Activated CD8-positive, alpha-beta memory T cell treated with anti-CD3 and anti-CD28 coated beads, Interleukin-2, amount 50 U/mL, for 24 hours (primary cell): ENCODE measurements around the gene B4GALT2.

Experiments
- DNase-seq: peaks from one replicate; pipeline ENCODE4 v3.0.0-alpha.2; 2020; ENCODE audit errors: extremely low read depth

B4GALT2 gene

GRCh38 chr1:43946236-43947060 is 32.6 kb upstream of the B4GALT2 start, which contains the start of gene IPO13:
Gene IPO13, plus strand, starts transcription at chr1:43946950. Its CDS starts 651 bp downstream, at chr1:43947601.
- DNase-seq = peak; percentile 84

- no peak for DNase-seq
Measured at GRCh38 chr1:43947061-43947873, 31.7 kb upstream of the B4GALT2 start.

DNA sequence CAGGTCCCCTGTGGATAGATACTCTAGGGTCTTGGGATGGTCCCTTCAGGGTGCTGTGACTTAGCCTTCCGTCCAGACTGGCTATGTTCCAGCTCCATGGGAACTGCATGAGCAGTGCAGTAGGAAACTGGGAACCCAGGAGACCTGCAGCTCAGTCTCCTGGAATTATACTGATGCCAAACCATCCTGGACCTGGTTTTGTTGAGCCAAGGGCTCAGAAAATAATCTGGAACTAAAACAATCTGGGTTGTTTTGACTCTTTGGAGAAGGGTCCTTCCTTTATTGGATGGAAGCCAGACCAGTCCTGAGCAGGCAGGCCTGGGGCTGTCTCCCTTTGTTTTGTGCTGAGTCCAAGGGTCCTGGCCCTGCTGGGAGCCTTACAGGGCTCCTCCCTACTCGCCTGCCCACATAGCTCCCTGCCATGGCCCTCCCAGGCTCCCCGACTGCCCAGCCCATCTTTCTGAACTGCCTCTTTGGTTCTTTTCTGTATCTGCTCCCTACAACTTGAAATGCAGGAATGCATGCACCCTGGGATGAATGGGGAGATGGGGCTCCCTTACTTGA is 31.1 kb upstream of the B4GALT2 start:
- no peak for DNase-seq

DNA sequence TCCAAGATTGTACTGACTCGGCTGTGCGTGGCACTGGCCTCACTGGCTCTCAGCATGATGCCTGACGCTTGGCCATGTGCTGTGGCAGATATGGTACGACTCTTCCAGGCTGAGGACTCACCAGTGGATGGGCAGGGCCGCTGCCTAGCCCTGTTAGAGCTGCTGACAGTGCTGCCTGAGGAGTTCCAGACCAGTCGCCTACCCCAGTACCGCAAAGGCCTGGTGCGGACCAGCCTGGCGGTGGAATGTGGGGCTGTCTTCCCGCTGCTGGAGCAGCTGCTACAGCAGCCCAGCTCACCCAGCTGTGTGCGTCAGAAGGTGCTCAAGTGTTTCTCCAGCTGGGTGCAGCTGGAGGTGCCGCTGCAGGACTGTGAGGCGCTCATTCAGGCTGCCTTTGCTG is 29.3 kb upstream of the B4GALT2 start:
- DNase-seq = no peak

DNA sequence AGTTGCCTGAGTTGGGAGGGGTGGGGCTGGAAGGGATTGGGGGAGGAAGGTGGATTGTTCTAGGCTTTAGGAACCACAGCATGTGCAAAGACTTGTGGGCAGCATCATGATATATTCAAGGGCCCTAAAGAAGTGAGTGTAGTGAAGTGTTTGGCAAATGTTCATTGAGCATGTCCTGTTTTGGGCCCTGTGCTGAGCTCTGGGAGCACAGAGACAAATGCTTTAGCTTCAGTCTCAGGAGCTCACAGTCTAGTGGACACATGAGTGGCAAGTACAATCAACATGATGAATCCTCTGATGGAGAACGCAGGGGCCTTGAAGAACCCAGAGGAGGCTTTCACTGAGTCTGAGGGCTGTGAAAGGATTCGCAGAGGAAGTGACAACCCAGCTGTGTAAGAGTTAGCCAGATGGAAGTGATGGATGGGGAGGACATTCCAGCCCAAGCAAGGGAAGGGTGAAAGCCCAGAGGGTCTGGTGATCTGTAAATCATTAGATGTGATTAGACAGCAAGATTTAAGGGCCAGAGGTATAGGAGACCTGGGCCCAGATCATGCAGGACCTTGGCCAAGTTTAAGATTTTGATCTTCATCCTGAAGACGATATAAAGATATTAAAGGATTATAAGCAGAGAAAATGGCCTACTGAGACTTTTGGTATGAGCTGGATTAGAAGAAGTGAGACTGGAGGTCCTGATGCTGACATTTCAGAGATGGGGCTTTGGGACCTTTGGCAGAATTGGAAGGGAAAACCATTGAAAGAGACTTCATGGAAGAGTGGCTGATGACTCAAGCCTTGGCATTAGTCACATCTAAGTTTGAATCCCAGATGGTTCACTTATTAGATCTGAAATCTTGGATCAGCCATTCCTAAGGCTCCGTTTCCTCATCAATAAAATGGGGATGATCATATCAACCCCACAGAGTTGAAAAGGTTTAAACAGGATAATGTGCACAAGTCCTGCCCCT is 27.7 kb upstream of the B4GALT2 start:
- DNase-seq = no peak

GRCh38 chr1:43952731-43953346 is 26.2 kb upstream of the B4GALT2 start:
- DNase-seq = no peak

DNA sequence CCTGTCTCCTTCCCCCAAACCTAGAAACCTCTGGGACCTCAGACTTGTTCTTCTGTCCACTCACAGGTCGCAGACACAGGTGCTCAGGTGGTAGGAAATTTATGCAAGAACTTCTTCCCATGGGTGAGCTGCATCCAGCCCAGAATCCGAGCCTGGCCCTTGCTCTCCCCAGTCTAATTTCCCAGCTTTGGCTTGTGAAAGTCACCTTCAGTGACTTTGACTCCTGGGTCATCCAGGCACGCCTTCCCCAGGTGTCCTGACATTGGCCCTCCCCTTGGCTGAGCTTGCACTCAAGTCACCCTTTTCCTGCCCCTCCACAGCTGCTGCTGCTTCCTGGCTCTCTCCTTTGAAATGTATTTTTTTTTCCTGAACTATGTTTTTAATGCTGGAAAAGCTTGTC is 25.6 kb upstream of the B4GALT2 start:
- no peak for DNase-seq

GRCh38 chr1:43954036-43954435 is 25.0 kb upstream of the B4GALT2 start:
- no peak for DNase-seq

DNA sequence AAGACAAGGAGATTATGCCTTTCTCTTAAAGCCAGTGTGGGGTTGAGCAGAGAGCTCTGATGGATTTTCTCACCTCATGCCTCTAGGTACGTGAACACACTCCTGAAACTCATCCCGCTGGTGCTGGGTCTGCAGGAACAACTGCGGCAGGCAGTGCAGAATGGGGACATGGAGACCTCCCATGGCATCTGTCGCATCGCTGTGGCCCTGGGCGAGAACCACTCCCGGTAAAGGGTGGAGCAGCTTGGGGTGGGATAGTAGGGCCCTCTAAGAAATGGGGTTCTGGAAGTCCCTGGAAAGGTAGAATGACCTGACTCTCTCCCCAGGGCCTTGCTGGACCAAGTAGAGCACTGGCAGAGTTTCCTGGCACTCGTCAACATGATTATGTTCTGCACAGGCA is 22.8 kb upstream of the B4GALT2 start:
- no peak for DNase-seq

- DNase-seq = no peak
Measured at GRCh38 chr1:43957407-43958040, 21.5 kb upstream of the B4GALT2 start.

DNA sequence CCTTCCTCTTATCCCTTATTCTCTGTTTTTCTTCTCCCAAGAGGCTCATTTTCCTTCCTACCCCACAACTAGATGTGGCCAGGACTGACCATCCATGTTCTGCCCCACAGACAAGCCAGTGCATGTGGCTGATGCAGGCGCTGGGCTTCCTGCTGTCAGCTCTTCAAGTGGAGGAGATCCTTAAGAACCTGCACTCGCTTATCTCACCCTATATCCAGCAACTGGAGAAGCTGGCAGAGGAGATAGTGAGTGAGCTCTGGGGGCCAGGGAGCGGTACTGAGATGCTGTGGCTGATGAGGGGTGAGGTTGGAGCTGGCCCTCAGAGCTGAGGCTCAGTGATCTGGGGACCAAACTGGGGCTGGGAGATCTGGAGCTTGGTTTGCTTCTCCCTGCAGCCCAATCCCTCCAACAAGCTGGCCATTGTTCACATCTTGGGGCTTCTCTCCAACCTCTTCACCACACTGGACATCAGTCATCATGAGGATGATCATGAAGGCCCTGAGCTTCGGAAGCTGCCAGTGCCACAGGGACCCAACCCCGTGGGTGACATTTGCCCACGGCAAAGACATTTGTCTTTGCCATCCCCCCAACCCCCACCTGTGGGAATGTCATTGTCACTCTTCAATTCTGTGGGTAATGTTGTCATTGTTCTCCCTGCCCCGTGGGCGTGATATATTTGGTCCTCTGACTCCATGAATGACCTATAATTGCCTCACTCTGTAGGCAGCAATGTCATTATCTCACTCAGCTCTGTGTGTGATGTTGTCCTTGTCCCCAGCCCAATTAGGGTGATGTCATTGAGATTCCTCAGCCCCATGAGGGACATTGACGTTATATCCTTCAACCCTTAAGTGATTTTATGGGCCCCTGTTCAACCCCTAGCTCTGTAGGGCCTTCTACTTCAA is 20.4 kb upstream of the B4GALT2 start:
- no peak for DNase-seq

DNA sequence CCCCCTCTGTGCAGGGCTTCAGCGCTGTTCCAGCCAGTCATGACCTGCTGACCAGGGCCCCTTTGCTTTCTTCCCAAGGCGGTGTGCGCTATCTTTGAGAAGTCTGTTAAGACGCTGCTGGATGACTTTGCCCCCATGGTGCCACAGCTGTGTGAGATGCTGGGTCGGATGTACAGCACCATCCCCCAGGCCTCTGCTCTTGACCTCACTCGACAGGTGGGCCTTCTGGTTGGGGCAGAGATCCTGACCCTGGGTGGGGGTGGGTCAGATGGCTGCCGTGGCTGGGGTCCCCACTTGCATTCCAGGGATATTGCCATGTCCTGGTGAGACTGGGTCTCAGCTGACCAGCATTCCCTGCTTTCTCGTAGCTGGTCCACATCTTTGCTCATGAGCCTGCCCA is 18.2 kb upstream of the B4GALT2 start:
- no peak for DNase-seq

DNA sequence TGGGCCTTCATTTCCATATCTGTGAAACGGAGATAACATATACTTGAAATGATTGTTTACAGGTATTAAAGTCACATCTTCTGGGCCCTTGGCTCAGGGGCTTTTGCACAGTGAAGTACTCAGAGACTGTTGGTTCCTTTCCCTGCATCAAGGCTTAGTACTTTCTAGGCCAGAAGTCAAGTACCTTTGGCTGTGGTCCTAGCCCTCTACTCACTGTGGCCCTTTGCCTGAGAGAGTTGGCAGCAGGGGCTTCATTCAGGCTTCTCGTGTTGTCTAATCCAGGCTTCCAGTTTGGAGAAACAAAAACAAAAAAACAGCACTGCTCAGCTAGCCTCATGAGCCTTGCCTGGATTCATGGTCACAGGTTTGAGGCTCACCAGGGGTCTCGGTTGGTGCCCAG is 17.3 kb upstream of the B4GALT2 start:
- DNase-seq = no peak

DNA sequence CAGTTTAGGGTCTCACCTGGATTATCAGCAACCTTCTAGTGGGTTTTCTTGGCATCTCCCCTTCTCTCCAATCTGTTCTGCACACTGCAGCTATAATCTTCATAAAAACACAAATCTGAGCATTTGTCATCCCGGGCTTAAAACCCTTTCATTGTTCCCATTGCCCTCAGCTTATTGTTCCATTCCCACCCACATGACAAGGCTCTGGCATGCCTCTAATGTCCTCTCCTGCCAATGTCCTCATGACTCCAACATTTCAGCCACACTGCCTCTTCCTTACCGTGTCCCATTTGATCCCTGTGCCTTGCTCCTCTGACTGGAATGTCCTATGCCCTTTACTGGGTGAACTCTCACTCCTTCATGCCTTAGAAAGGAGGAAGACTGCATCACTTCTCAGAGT is 16.7 kb upstream of the B4GALT2 start:
- no peak for DNase-seq

DNA sequence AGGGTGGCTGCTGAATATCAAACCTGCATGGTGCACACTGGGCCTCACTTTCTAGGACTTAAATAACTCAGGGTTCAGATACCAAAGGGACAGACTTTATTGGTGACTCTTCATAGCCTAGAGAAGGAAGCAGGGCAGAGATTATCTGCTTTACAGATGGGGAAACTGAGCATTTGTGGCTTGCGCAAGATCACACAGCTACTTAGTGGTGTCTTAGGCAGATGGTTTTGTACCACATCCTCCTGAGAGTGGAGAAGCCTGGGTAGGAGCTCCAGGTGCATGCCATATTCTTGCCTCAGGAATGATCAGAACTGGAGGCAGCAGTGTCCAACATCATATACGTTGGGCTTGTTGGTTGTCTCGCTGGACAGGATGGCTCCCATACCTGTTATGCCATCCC is 16.0 kb upstream of the B4GALT2 start:
- DNase-seq = no peak

GRCh38 chr1:43963890-43964289 is 15.1 kb upstream of the B4GALT2 start:
- DNase-seq = no peak

GRCh38 chr1:43965316-43965715 is 13.7 kb upstream of the B4GALT2 start:
- DNase-seq = no peak

DNA sequence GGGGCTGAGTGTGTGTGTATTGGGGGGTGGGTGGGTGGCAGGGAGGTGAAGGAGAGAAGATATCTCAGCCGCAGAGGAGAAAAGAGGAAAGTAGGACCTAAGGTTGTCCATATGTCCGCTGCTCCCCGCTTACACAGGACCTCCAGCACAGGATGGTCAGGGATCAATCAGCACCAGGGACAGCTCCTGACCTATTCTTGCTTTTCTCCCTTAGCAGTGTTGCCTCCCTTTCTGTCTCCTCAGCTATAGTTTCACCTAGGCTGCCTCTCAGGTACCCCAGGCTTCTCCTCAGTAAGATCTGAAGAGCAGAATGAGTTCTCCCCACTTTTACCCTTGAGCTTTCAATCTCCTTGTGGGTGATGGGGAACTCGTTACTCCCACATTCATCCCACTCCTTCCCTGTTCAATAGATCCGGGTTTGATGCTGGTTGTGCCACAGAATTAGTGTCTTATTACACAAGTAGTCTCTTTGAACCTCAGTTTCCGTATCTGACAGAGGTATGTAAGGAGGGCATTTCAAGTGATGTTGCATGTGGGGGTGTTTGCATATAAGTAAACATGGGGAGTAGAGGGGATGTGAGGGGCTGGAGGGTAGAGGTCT is 10.6 kb upstream of the B4GALT2 start:
- no peak for DNase-seq

GRCh38 chr1:43969416-43969745 is 9.6 kb upstream of the B4GALT2 start:
- no peak for DNase-seq
